ENCODE data around the gene PSEN1. TPM values are rescaled to one million over a fixed set of nuclear protein-coding genes. Genes with fewer than 3 reads are reported as not detected.

The PSEN1 gene
- polyA plus RNA-seq, 1 donor (not counting 4 experiments of a cell fraction or from before 2014, with no cell fraction given), result 32.6 TPM

DNA sequence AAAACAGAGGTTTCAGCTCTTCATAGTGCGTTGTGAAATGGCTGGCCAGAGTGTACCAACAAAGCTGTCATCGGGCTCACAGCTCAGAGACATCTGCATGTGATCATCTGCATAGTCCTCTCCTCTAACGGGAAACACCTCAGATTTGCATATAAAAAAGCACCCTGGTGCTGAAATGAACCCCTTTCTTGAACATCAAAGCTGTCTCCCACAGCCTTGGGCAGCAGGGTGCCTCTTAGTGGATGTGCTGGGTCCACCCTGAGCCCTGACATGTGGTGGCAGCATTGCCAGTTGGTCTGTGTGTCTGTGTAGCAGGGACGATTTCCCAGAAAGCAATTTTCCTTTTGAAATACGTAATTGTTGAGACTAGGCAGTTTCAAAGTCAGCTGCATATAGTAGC is 86.7 kb downstream of the PSEN1 start:
- DNase-seq (ENCODE audit: low read depth, low spot score) (no peak), FAIRE-seq (no peak)
- H4K20me1 ChIP-seq (ENCODE audit: control insufficient read depth, extremely low read depth, insufficient read depth, low read length), result no peaks in the 10 kb centered on the region
- H3K27me3 ChIP-seq (ENCODE audit: control insufficient read depth, extremely low read depth, insufficient read depth, low read length), result no peaks in the 10 kb centered on the region
- no peak overlapping the region for H3K4me3 ChIP-seq (ENCODE audit: control insufficient read depth in 2 of 3, extremely low read depth in 1 of 3, insufficient read depth in 2 of 3, low read depth in 1 of 3, low read length in 3 of 3)
- no peaks in the 10 kb centered on the region for H3K79me2 ChIP-seq (ENCODE audit: control insufficient read depth, insufficient read depth, low read length)
- no peak overlapping the region for H3K4me2 ChIP-seq (ENCODE audit: control insufficient read depth, extremely low read depth, insufficient read depth, low read depth, low read length)
- no peak overlapping the region for H3K27ac ChIP-seq (ENCODE audit: control insufficient read depth, insufficient read depth, low read length)
- peaks cover 4% of the 10 kb centered on the region for H3K4me1 ChIP-seq (ENCODE audit: control insufficient read depth, extremely low read depth, insufficient read depth, low read length)
- no peak overlapping the region for H3K9ac ChIP-seq (ENCODE audit: control insufficient read depth, extremely low read depth, insufficient read depth, low read length)
- TF ChIP-seq, protein P1, sequence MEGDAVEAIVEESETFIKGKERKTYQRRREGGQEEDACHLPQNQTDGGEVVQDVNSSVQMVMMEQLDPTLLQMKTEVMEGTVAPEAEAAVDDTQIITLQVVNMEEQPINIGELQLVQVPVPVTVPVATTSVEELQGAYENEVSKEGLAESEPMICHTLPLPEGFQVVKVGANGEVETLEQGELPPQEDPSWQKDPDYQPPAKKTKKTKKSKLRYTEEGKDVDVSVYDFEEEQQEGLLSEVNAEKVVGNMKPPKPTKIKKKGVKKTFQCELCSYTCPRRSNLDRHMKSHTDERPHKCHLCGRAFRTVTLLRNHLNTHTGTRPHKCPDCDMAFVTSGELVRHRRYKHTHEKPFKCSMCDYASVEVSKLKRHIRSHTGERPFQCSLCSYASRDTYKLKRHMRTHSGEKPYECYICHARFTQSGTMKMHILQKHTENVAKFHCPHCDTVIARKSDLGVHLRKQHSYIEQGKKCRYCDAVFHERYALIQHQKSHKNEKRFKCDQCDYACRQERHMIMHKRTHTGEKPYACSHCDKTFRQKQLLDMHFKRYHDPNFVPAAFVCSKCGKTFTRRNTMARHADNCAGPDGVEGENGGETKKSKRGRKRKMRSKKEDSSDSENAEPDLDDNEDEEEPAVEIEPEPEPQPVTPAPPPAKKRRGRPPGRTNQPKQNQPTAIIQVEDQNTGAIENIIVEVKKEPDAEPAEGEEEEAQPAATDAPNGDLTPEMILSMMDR (optimal IDR thresholded peaks at IDR 0.05 in 1 of 3, IDR thresholded peaks at IDR 0.05 in 1 of 3, conservative IDR thresholded peaks at IDR 0.05 in 1 of 3; ENCODE audit: extremely low read depth in 1 of 3, insufficient read depth in 2 of 3, low read length in 3 of 3), result no peak
- no peak for TF ChIP-seq EZH2 (IDR thresholded peaks at IDR 0.05; ENCODE audit: low read length)
- H3K9me3 ChIP-seq (ENCODE audit: control insufficient read depth, low read depth, low read length), result no peaks in the 10 kb centered on the region
- dilution Hi-C loops (cut with MboI; ENCODE audit: extremely low pct_ligation_motif_present, low sequenced_read_pairs), result no loop called here
- peaks cover 16 to 17% of the 10 kb centered on the region in 2 experiments for H3K36me3 ChIP-seq (ENCODE audit: control insufficient read depth in 2 of 2, extremely low read depth in 1 of 2, insufficient read depth in 2 of 2, low read length in 2 of 2)
- H2AFZ ChIP-seq (ENCODE audit: control insufficient read depth, low read length), result no peak overlapping the region
- H3K9me1 ChIP-seq (ENCODE audit: control insufficient read depth, extremely low read depth, insufficient read depth, low read length), result no peaks in the 10 kb centered on the region

DNA sequence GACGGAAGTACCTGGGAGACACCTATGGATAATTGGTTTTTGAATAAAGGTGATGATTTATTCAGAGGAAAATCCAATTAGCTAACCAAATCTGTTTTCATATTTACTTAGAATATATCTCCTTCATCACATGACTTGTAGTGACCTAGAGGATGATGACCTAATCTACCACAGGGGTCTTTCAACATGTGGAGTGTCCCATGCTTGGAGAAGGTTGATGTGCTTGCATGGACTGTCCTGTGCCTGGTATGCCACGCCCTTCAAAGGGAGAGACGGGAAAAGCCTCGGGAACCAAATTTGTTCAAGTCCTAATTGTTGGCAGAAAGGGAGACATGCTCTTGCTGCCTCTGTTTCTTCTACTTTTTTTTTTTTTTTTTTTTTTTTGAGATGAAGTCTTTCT is 89.2 kb downstream of the PSEN1 start:
- dilution Hi-C loops (cut with MboI; ENCODE audit: extremely low pct_ligation_motif_present, low sequenced_read_pairs), result no loop called here

More for the DNA sequence above, 89.2 kb downstream of the PSEN1 start:
- no peak overlapping the region for H3K4me2 ChIP-seq (ENCODE audit: control insufficient read depth, extremely low read depth, insufficient read depth, low read depth, low read length)
- no peaks in the 10 kb centered on the region for H3K27me3 ChIP-seq (ENCODE audit: control insufficient read depth, extremely low read depth, insufficient read depth, low read length)
- no peak for DNase-seq (ENCODE audit: low read depth, low spot score)
- H3K4me1 ChIP-seq (ENCODE audit: control insufficient read depth, extremely low read depth, insufficient read depth, low read length), result peaks cover 15% of the 10 kb centered on the region
- H2AFZ ChIP-seq (ENCODE audit: control insufficient read depth, low read length), result no peak overlapping the region
- no peak for TF ChIP-seq EZH2 (IDR thresholded peaks at IDR 0.05; ENCODE audit: low read length)
- TF ChIP-seq, protein P1 (optimal IDR thresholded peaks at IDR 0.05 in 1 of 3, IDR thresholded peaks at IDR 0.05 in 1 of 3, conservative IDR thresholded peaks at IDR 0.05 in 1 of 3; ENCODE audit: extremely low read depth in 1 of 3, insufficient read depth in 2 of 3, low read length in 3 of 3), result no peak
- no peak overlapping the region for H3K4me3 ChIP-seq (ENCODE audit: control insufficient read depth in 2 of 3, extremely low read depth in 1 of 3, insufficient read depth in 2 of 3, low read depth in 1 of 3, low read length in 3 of 3)
- H3K9me1 ChIP-seq (ENCODE audit: control insufficient read depth, extremely low read depth, insufficient read depth, low read length), result no peaks in the 10 kb centered on the region
- FAIRE-seq, result no peak
- H3K9me3 ChIP-seq (ENCODE audit: control insufficient read depth, low read depth, low read length), result no peaks in the 10 kb centered on the region
- H4K20me1 ChIP-seq (ENCODE audit: control insufficient read depth, extremely low read depth, insufficient read depth, low read length), result no peaks in the 10 kb centered on the region
- no peaks in the 10 kb centered on the region for H3K79me2 ChIP-seq (ENCODE audit: control insufficient read depth, insufficient read depth, low read length)
- H3K9ac ChIP-seq (ENCODE audit: control insufficient read depth, extremely low read depth, insufficient read depth, low read length), result no peak overlapping the region
- H3K27ac ChIP-seq (ENCODE audit: control insufficient read depth, insufficient read depth, low read length), result no peak overlapping the region
- H3K36me3 ChIP-seq (ENCODE audit: control insufficient read depth in 2 of 2, extremely low read depth in 1 of 2, insufficient read depth in 2 of 2, low read length in 2 of 2), result peaks cover 3 to 5% of the 10 kb centered on the region in 2 experiments
